Cardiac muscle cell (in vitro differentiated cells and primary cell): ENCODE data around the gene RRAS2. TPM values are rescaled to one million over a fixed set of nuclear protein-coding genes. Genes with fewer than 3 reads are reported as not detected.

Source experiments
- DNase-seq, 2 donors: peaks; one replicate each; pipeline versions ENCODE4 v3.0.0 to v3.0.0-alpha.2; 2010 to 2017; ENCODE audit warnings: low read depth in 1 of 2, low spot score in 1 of 2
- H3K27ac ChIP-seq: fragments of 200-600 bp; sonication (generic); 2 replicates; pipeline ENCODE4 v1.5.1; 2016
- H3K27me3 ChIP-seq: fragments of 200-600 bp; sonication (generic); 2 replicates; pipeline ENCODE4 v1.6.0; 2016; ENCODE audit warnings: control low read depth
- H3K36me3 ChIP-seq: fragments of 200-600 bp; sonication (generic); 2 replicates; pipeline ENCODE4 v1.5.1; 2016; ENCODE audit warnings: control low read depth
- H3K4me1 ChIP-seq: fragments of 200-600 bp; sonication (generic); 2 replicates; pipeline ENCODE4 v1.8.1; 2017; ENCODE audit warnings: low read depth, mild to moderate bottlenecking, mixed run types
- H3K4me3 ChIP-seq: fragments of 200-600 bp; sonication (generic); 2 replicates; pipeline ENCODE4 v1.5.1; 2016; ENCODE audit warnings: mild to moderate bottlenecking
- H3K9me3 ChIP-seq: fragments of 200-600 bp; sonication (generic); 2 replicates; pipeline ENCODE4 v1.5.1; 2017; ENCODE audit warnings: low read depth, mild to moderate bottlenecking, control low read depth
- polyA plus RNA-seq: library from polyadenylated mRNA; unstranded; fragments of >200 nt; fragmentation: Nextera tagmentation; extraction: Ambion mirVana; gene quantifications from 2 replicates; pipeline ENCODE4 v1.2.1, GENCODE V29; 2016
- total RNA-seq: library from RNA; depleted of rRNA; stranded (reverse); fragments of >200 nt; gene quantifications from 2 replicates; pipeline ENCODE4 v1.2.3, GENCODE V29; 2016
- TF ChIP-seq, protein P1 (sequence below): IDR thresholded peaks from 2 replicates; pipeline ENCODE4 v1.5.1; 2012; ENCODE audit warnings: low read depth, mild to moderate bottlenecking, low read length

The RRAS2 gene
- total and polyA plus RNA-seq, 2 experiments from 2014 or later, result 72.3 to 74.4 TPM

DNA sequence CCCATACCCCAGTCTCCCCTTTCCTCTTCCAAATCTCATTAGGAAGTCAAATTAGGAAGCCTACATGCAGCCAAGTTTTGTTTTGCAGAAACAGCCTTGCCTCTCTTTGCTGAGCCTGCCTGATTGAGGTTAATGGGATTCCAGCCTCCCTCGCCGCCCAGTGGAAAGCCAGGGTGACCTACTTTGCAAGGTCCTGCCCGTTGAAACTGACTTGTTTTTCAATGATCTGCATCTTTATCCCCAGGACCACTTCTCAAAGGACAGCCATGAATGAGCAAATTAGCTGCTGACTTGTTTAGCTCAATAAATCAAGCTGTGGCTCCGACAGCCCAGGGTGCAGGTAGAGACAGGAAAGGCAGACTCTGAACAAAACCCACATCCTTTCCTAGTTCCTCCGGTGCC lies 110.4 kb downstream of the RRAS2 start:
- H3K4me3 ChIP-seq, result no peak overlapping the region
- H3K9me3 ChIP-seq, result no peaks in the 10 kb centered on the region
- H3K36me3 ChIP-seq, result no peaks in the 10 kb centered on the region
- peak in 1 of 2 donors; percentile 31 for DNase-seq
- no peaks in the 10 kb centered on the region for H3K4me1 ChIP-seq
- TF ChIP-seq, protein P1, sequence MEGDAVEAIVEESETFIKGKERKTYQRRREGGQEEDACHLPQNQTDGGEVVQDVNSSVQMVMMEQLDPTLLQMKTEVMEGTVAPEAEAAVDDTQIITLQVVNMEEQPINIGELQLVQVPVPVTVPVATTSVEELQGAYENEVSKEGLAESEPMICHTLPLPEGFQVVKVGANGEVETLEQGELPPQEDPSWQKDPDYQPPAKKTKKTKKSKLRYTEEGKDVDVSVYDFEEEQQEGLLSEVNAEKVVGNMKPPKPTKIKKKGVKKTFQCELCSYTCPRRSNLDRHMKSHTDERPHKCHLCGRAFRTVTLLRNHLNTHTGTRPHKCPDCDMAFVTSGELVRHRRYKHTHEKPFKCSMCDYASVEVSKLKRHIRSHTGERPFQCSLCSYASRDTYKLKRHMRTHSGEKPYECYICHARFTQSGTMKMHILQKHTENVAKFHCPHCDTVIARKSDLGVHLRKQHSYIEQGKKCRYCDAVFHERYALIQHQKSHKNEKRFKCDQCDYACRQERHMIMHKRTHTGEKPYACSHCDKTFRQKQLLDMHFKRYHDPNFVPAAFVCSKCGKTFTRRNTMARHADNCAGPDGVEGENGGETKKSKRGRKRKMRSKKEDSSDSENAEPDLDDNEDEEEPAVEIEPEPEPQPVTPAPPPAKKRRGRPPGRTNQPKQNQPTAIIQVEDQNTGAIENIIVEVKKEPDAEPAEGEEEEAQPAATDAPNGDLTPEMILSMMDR, result peak; percentile 4
- H3K27ac ChIP-seq, result no peak overlapping the region
- H3K27me3 ChIP-seq, result peaks cover 5% of the 10 kb centered on the region

- Histone ChIP-seq H3K27ac (no peak overlapping the region), H3K9me3 (no peaks in the 10 kb centered on the region), H3K4me3 (no peak overlapping the region), H3K4me1 (no peaks in the 10 kb centered on the region), H3K36me3 (no peaks in the 10 kb centered on the region), H3K27me3 (peaks cover 3% of the 10 kb centered on the region)
- DNase-seq, result no peak
- TF ChIP-seq, protein P1, result no peak
These were observed 113.5 kb downstream of the RRAS2 start for GRCh38 chr11:14245444-14245843.

- no peaks in the 10 kb centered on the region for H3K36me3 ChIP-seq
- H3K4me3 ChIP-seq, result no peak overlapping the region
- H3K27ac ChIP-seq, result no peak overlapping the region
- DNase-seq, result no peak
- H3K4me1 ChIP-seq, result no peaks in the 10 kb centered on the region
- no peaks in the 10 kb centered on the region for H3K9me3 ChIP-seq
- H3K27me3 ChIP-seq, result peaks cover 3% of the 10 kb centered on the region
- TF ChIP-seq, protein P1, result no peak
These were observed 114.1 kb downstream of the RRAS2 start for GRCh38 chr11:14244926-14245325.

- Histone ChIP-seq H3K27ac (no peak overlapping the region), H3K36me3 (no peaks in the 10 kb centered on the region), H3K4me1 (no peaks in the 10 kb centered on the region), H3K27me3 (peaks cover 5% of the 10 kb centered on the region), H3K9me3 (no peaks in the 10 kb centered on the region), H3K4me3 (no peak overlapping the region)
- TF ChIP-seq, protein P1, result no peak
- no peak for DNase-seq
These were observed 116.2 kb downstream of the RRAS2 start for GRCh38 chr11:14242733-14243132.

- Histone ChIP-seq H3K4me3 (no peak overlapping the region), H3K4me1 (no peaks in the 10 kb centered on the region), H3K36me3 (no peaks in the 10 kb centered on the region), H3K27ac (no peak overlapping the region), H3K27me3 (peaks cover 5% of the 10 kb centered on the region), H3K9me3 (no peaks in the 10 kb centered on the region)
- no peak for DNase-seq
- TF ChIP-seq, protein P1, result no peak
These were observed 116.8 kb downstream of the RRAS2 start for GRCh38 chr11:14242187-14242586.

- H3K27ac ChIP-seq, result no peak overlapping the region
- no peak overlapping the region for H3K4me3 ChIP-seq
- H3K4me1 ChIP-seq, result no peaks in the 10 kb centered on the region
- DNase-seq, result no peak
- H3K36me3 ChIP-seq, result no peaks in the 10 kb centered on the region
- peaks cover 2% of the 10 kb centered on the region for H3K27me3 ChIP-seq
- no peaks in the 10 kb centered on the region for H3K9me3 ChIP-seq
- TF ChIP-seq, protein P1, result no peak
These were observed 118.0 kb downstream of the RRAS2 start for GRCh38 chr11:14240951-14241350.
